Measurements from ENCODE around the gene CDH18. TPM values are rescaled to one million over a fixed set of nuclear protein-coding genes. Genes with fewer than 3 reads are reported as not detected.

Gene CDH18
- total and polyA plus RNA-seq, 8 donors: 0.58 to 1.9 (median 1.1) TPM; not detected in 2

DNA sequence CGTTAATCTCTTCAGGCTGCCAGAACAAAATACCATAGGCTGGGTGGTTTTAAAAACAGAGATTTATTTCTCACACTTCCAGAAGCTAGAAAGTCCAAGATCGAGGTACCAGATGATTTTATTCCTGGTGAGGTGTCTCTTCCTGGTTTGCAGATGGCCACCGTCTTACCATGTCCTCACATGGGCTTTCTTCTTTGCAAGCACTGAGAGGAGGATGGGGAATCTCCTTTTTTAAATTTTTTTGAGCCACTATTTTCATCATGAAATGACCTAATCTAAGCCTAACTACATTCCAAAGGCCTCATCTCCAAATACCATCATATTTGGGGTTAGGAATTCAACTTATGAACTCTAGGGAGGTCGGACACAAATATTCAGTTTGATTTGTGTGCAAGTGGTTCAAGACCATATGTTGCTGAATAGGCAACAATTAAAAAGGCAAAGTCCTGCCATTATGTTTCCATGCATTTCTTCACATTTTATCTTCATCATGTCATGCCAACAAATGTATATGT, 371.2 kb downstream of the CDH18 start:
- DNase-seq: no peak
- TF ChIP-seq, protein P1, sequence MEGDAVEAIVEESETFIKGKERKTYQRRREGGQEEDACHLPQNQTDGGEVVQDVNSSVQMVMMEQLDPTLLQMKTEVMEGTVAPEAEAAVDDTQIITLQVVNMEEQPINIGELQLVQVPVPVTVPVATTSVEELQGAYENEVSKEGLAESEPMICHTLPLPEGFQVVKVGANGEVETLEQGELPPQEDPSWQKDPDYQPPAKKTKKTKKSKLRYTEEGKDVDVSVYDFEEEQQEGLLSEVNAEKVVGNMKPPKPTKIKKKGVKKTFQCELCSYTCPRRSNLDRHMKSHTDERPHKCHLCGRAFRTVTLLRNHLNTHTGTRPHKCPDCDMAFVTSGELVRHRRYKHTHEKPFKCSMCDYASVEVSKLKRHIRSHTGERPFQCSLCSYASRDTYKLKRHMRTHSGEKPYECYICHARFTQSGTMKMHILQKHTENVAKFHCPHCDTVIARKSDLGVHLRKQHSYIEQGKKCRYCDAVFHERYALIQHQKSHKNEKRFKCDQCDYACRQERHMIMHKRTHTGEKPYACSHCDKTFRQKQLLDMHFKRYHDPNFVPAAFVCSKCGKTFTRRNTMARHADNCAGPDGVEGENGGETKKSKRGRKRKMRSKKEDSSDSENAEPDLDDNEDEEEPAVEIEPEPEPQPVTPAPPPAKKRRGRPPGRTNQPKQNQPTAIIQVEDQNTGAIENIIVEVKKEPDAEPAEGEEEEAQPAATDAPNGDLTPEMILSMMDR (IDR thresholded peaks at IDR 0.05): no peak
- Histone ChIP-seq H3K27ac (no peak overlapping the region), H3K4me3 (no peak overlapping the region), H3K4me1 (no peaks in the 10 kb centered on the region), H3K9me3 (no peaks in the 10 kb centered on the region), H3K27me3 (no peaks in the 10 kb centered on the region), H3K36me3 (no peaks in the 10 kb centered on the region)
- ATAC-seq: no peak
- intact Hi-C loops (cut with DNase I): no loop called here

DNA sequence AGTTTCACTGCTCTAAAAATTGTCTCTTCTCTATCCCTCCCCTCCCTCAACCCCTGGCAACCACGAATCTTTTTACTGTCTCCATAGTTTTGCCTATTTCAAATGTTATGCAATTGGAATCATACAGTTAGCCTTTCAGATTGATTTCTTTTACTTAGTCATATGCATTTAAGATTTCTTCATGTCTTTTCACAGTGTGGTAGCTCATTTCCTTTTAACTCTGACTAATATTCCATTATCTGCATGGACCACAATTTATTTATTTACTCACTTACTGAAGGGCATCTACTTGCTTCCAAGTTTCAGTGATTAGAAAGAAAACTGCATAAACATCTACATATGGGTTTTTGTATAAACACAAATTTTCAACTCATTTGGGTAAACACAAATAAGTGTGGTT, 372.3 kb downstream of the CDH18 start:
- DNase-seq (no peak), ATAC-seq (no peak)
- no peaks in the 10 kb centered on the region for H3K9me3 ChIP-seq
- TF ChIP-seq, protein P1 (IDR thresholded peaks at IDR 0.05): no peak
- no peaks in the 10 kb centered on the region for H3K4me1 ChIP-seq
- intact Hi-C loops (cut with DNase I): no loop called here
- no peaks in the 10 kb centered on the region for H3K27me3 ChIP-seq
- no peak overlapping the region for H3K4me3 ChIP-seq
- H3K27ac ChIP-seq: no peak overlapping the region
- H3K36me3 ChIP-seq: no peaks in the 10 kb centered on the region

DNA sequence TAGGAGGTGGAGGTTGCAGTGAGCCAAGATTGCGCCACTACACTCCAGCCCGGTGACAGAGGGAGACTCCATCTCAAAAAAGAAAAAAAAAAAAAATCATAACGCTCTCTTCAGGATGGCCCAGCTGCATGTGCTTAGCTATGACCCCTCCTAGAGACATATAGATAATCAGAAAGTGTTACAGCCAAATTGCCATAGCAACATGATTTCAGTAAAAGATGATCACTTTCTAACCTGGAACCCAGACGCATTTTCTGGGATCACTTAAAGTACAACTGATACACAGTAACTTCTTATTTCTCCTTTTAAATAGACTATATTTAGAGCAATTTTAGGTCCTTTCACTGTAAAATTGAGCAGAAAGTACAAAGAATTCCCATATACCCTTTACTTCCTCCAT, 372.9 kb downstream of the CDH18 start:
- Histone ChIP-seq H3K36me3 (no peaks in the 10 kb centered on the region), H3K27me3 (no peaks in the 10 kb centered on the region), H3K4me3 (no peak overlapping the region), H3K9me3 (no peaks in the 10 kb centered on the region), H3K4me1 (no peaks in the 10 kb centered on the region), H3K27ac (no peak overlapping the region)
- ATAC-seq (no peak), DNase-seq (no peak)
- TF ChIP-seq, protein P1 (IDR thresholded peaks at IDR 0.05): no peak
- intact Hi-C loops (cut with DNase I): no loop called here

DNA sequence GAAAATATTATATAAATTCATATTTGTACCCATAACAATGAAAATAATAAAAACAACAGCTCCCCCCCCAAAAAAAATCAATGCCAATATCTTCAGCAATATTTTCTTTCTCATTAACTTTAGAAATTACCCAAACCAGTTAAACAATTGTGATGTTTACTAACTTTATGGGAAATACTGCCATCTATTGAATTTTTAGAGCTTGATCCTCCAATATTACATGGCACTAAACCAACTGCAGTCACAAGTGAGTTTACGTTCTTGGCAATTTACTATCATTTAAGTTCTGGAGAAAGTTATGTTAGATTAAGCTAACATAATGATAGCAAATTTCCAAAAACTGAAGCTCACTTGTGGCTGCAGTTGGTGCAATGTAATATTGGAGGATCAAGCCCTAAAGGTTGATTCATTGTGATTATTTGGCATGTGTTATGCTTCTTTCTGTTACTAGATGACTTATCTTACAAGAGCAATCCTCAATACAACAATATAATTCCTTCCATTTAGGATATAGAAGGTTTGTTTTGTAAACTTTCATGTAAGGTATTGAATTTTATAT, 379.5 kb downstream of the CDH18 start:
- H3K27me3 ChIP-seq: no peaks in the 10 kb centered on the region
- H3K9me3 ChIP-seq: no peaks in the 10 kb centered on the region
- ATAC-seq (no peak), DNase-seq (peak in 1 of 4 donors; percentile 3)
- TF ChIP-seq, protein P1 (IDR thresholded peaks at IDR 0.05): no peak
- no peaks in the 10 kb centered on the region for H3K36me3 ChIP-seq
- H3K27ac ChIP-seq: no peak overlapping the region
- intact Hi-C loops (cut with DNase I): no loop called here
- H3K4me1 ChIP-seq: no peaks in the 10 kb centered on the region
- no peak overlapping the region for H3K4me3 ChIP-seq

DNA sequence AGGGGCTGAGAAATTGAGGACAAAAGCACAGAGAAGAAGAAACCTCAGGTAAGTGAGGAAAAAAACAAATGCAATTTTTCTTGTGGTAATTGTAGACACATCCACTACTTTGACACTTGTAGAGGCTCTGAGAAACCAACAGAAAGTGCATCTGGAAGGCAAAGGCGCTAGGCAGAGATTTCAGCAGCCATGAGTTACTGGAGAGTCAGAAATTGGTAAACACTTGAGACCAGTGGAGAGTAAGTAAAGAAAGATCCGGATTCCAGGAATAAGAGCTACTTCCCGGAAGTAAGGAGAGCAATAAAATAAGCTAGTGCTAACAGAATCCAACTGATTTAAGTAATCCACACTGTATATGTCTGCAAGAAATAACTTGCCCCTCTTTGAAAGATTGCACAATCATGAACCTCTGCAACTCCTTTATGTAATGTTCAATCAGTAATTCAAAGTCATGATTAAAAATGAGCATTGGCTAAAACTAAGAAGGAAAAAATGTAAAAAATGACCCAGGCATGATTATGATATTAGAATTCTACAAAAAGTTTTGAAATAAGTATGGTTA, 382.1 kb downstream of the CDH18 start:
- intact Hi-C loops (cut with DNase I): no loop called here
- Histone ChIP-seq H3K27ac (no peak overlapping the region), H3K4me3 (no peak overlapping the region), H3K9me3 (peaks cover 0 to 13% of the 10 kb centered on the region in 2 donors), H3K36me3 (no peaks in the 10 kb centered on the region), H3K4me1 (no peaks in the 10 kb centered on the region), H3K27me3 (no peaks in the 10 kb centered on the region)
- ATAC-seq: peak; percentile 84
- TF ChIP-seq, protein P1 (IDR thresholded peaks at IDR 0.05): no peak
- DNase-seq: no peak

All from left lung (tissue), 10 donors.